NT2/D1 (cell line): ENCODE measurements around the gene AP3D1.

Experiments
- DNase-seq: peaks from one replicate; pipeline ENCODE4 v3.0.0-alpha.2; 2011; ENCODE audit warnings: low read depth, low spot score
- H3K27me3 ChIP-seq: 2 replicates; pipeline ENCODE4 v1.6.0; 2011; ENCODE audit warnings: mild to moderate bottlenecking; ENCODE audit not compliant: insufficient read length, insufficient read depth
- H3K36me3 ChIP-seq: 2 replicates; pipeline ENCODE4 v1.6.1; 2011; ENCODE audit warnings: mild to moderate bottlenecking, low read length, mixed read lengths; ENCODE audit not compliant: insufficient read depth, insufficient read length
- H3K4me1 ChIP-seq: 2 replicates; pipeline ENCODE4 v1.5.1; 2011; ENCODE audit not compliant: insufficient read depth, insufficient read length
- H3K4me3 ChIP-seq: 2 replicates; pipeline ENCODE4 v1.5.1; 2011; ENCODE audit warnings: low read depth; ENCODE audit not compliant: insufficient read length
- H3K9ac ChIP-seq: 2 replicates; pipeline ENCODE4 v1.6.0; 2011; ENCODE audit warnings: low read depth; ENCODE audit not compliant: insufficient read length
- H3K9me3 ChIP-seq: 2 replicates; pipeline ENCODE4 v1.5.1; 2011; ENCODE audit warnings: mild to moderate bottlenecking, low read length; ENCODE audit not compliant: insufficient read depth
- SUZ12 ChIP-seq: IDR thresholded peaks from 2 replicates; pipeline ENCODE4 v1.6.1; 2011; ENCODE audit not compliant: insufficient read length, insufficient read depth; ENCODE audit errors: extremely low read depth
- YY1 ChIP-seq: IDR thresholded peaks from 2 replicates; pipeline ENCODE4 v1.6.1; 2011; ENCODE audit not compliant: insufficient read length, insufficient read depth
- ZNF274 ChIP-seq: IDR thresholded peaks from 2 replicates; pipeline ENCODE4 v1.6.1; 2011; ENCODE audit warnings: mild to moderate bottlenecking, low read depth, low read length

AP3D1 gene

DNA sequence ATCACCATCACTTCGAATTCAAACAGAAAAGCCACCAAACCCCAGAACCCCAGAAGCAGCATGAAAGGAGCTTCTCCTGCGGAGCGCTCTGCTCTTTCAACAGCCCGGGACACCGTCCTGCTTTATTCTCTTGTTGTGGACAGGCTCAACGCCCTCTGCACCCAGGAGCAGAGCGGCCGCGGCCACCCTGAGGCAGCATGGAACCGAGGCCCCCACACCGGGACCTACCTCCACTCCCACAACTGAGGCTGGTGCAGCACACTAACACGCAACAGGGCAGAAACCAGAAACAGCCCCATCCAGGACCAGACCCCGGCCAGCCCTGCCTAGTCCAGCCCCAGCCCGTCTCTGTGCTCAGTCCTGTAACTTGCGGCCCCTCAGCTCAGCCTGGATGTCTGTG lies 7.2 kb downstream of the AP3D1 start:
- Histone ChIP-seq H3K27me3 (no peaks in the 10 kb centered on the region), H3K9ac (no peak overlapping the region), H3K4me3 (no peak overlapping the region), H3K4me1 (peaks cover 13% of the 10 kb centered on the region), H3K36me3 (peaks cover 63% of the 10 kb centered on the region), H3K9me3 (no peaks in the 10 kb centered on the region)
- TF ChIP-seq YY1 (no peak), SUZ12 (no peak), ZNF274 (no peak)
- DNase-seq: no peak

DNA sequence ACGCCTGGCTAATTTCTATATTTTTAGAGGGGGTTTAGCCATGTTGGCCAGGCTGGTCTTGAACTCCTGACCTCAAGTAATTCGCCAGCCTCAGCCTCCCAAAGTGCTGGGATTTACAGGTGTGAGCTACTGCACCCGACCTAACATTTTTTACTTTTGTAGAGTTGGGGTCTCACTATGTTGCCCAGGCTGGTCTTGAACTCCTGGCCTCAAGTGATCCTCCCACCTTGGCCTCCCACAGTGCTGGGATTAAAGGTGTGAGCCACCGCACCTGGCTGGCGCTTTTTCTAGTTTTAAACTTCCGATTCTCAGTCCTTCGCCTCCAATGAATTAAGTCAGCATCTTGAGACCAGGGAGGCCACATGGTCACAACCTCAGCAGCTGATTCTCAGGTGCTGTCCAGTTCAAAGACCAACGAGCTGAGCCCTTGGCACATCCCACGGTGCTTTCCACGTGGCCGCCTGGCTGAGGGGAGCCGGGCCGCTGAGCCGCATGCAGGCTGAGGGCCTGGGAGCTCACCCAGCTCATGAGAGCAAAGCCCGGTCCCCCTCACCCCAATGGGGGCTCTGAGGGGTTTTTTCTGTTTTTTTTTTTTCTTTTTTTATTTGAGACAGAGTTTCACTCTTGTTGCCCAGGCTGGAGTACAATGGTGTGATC lies 9.1 kb downstream of the AP3D1 start:
- Histone ChIP-seq H3K4me1 (peaks cover 20% of the 10 kb centered on the region), H3K27me3 (no peaks in the 10 kb centered on the region), H3K9ac (no peak overlapping the region), H3K9me3 (no peaks in the 10 kb centered on the region), H3K36me3 (peaks cover 68% of the 10 kb centered on the region), H3K4me3 (no peak overlapping the region)
- TF ChIP-seq SUZ12: no peak
- TF ChIP-seq YY1: no peak
- no peak for TF ChIP-seq ZNF274
- DNase-seq: no peak

DNA sequence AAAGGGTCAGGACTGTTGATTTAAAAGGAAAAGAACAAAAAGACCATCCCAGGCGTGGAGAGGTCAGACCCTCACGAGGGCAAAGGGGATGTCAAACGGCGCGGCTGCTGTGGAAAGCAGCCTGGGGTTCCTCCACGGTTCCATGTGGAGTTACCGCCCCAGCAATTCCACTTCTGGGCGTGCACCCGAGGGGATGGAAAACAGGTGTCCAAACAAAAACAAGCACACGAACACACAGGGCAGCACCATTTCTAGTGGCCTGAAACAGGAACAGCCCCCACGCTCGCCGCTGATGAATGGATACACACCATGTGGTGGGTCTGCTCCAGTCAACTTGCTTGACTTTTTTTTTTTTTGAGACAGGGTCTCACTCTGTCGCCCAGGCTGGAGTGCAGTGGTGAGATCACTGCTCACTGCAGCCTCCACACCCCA lies 11.2 kb downstream of the AP3D1 start:
- Histone ChIP-seq H3K9ac (peak overlapping the region; percentile 21), H3K36me3 (peaks cover 69% of the 10 kb centered on the region), H3K4me1 (peaks cover 18% of the 10 kb centered on the region), H3K9me3 (no peaks in the 10 kb centered on the region), H3K4me3 (no peak overlapping the region), H3K27me3 (no peaks in the 10 kb centered on the region)
- TF ChIP-seq ZNF274 (no peak), YY1 (no peak), SUZ12 (no peak)
- no peak for DNase-seq

DNA sequence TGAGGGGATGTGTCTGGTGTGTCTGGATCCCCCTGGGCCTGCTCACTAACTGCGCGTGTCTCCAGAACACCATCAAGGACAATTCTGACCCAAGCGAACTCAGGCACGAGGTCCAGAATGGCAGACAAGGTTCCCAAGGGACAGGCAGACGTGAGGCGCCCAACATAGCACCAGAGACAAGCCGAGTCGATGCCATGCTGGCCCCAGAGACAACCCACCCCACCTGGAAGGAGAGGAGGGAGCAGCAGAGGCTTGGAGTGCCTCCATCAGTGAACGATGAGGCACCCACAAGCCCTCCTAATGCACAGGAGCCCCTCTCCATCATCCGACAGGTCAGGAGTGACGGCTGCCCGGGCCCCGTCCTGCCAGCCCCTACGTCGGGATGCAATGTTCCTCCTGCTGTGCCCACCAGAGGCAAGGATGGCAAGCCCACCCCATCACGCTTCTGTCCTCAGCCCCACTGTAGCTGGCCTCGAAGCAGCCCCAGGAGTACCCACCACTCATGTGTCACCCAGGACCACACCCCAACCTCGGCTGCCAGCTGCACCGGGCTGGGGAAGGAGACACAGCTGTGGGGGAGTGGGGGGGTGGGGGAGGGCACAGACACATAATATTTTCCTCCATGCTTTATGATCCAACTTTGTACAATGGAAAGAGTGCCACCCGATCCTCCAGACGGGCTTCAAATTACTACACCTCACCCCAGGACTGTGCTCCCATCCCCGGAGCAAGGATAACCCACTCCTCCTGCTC lies 11.8 kb downstream of the AP3D1 start:
- Histone ChIP-seq H3K9ac (no peak overlapping the region), H3K4me3 (no peak overlapping the region)

DNA sequence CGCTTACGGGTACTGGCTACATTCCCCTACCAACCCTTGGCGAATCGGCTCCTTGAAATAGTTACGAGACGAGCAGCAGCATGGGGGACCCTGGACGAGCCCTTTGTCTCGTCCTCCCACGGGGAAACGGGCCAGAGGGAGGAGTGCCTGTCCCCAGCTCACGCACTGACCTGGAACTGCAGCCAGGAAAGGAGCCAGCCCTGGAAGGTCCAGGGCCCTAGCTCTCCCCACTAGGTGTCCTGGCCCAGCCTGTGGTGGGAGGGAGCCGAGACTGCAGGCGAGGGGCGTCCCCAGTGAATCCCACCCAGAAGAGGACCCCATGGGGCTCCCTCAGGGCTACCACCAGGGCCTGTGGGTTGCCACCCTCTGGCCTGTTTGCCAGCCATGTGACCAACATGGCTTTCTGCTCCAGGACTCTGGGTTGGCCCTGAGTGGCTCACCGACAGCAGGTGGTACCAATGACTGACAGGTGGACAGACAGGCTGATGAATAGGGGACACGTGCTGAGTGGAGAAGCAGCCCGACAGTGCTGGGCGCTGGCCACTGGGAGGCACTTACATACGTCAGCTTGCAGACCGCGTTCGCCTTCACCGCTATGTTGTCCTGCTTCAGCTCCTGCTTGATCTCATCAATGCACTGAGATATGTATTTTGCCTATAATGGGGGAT lies 13.2 kb downstream of the AP3D1 start:
- Histone ChIP-seq H3K36me3 (peaks cover 68% of the 10 kb centered on the region), H3K9me3 (no peaks in the 10 kb centered on the region), H3K4me1 (peaks cover 14% of the 10 kb centered on the region), H3K27me3 (no peaks in the 10 kb centered on the region), H3K4me3 (no peak overlapping the region), H3K9ac (no peak overlapping the region)
- no peak for DNase-seq
- TF ChIP-seq ZNF274 (no peak), SUZ12 (no peak), YY1 (no peak)

More for the DNA sequence above, 11.8 kb downstream of the AP3D1 start:
- no peak for DNase-seq
- no peak for TF ChIP-seq SUZ12
- no peak for TF ChIP-seq ZNF274
- no peak for TF ChIP-seq YY1
- Histone ChIP-seq H3K9me3 (no peaks in the 10 kb centered on the region), H3K36me3 (peaks cover 65% of the 10 kb centered on the region), H3K27me3 (no peaks in the 10 kb centered on the region), H3K4me1 (peaks cover 18% of the 10 kb centered on the region)

DNA sequence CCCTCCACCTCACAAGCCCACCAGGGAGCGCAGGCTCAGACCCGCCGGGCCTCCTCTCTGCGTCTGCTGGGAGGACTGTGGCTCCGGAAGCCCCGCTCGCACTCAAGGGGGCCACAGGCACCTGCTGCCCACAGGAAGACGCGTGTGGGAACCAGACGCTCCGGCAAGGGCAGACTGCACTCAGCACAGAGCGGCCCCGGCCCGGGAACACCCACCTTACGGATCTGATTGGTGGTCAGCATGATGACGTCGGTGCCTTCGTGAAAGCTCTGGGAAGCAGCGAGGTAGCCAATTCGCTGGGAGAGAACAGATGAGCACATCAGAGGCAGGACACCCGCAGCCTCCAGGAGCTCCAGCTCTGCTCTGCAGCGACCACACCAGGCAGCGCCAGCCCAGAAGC lies 14.6 kb downstream of the AP3D1 start:
- TF ChIP-seq ZNF274: no peak
- no peak for TF ChIP-seq SUZ12
- no peak overlapping the region for H3K9ac ChIP-seq
- peaks cover 14% of the 10 kb centered on the region for H3K4me1 ChIP-seq
- no peaks in the 10 kb centered on the region for H3K9me3 ChIP-seq
- H3K27me3 ChIP-seq: no peaks in the 10 kb centered on the region
- DNase-seq: no peak
- H3K4me3 ChIP-seq: no peak overlapping the region
- H3K36me3 ChIP-seq: peaks cover 78% of the 10 kb centered on the region
